Ishikawa (cell line): ENCODE data around the gene CCDC38.

Experiments
- CEBPB ChIP-seq: IDR thresholded peaks from 2 replicates; pipeline ENCODE4 v1.6.1; 2012
- CREB1 ChIP-seq: IDR thresholded peaks from 2 replicates; pipeline ENCODE4 v1.6.1; 2012; ENCODE audit warnings: low read depth
- EGR1 ChIP-seq: IDR thresholded peaks from 2 replicates; pipeline ENCODE4 v1.6.1; 2012
- EP300 ChIP-seq: IDR thresholded peaks from 2 replicates; pipeline ENCODE4 v1.6.1; 2012; ENCODE audit warnings: borderline replicate concordance
- FOXM1 ChIP-seq: IDR thresholded peaks from 2 replicates; pipeline ENCODE4 v1.6.1; 2012; ENCODE audit warnings: low read depth, borderline replicate concordance
- MAX ChIP-seq: IDR thresholded peaks from 2 replicates; pipeline ENCODE4 v1.6.1; 2012
- NFIC ChIP-seq: IDR thresholded peaks from 2 replicates; pipeline ENCODE4 v1.6.1; 2012
- RAD21 ChIP-seq: IDR thresholded peaks from 2 replicates; pipeline ENCODE4 v1.6.1; 2012; ENCODE audit warnings: low read depth
- REST ChIP-seq: IDR thresholded peaks from 2 replicates; pipeline ENCODE4 v1.6.1; 2012; ENCODE audit warnings: low read depth, mild to moderate bottlenecking
- TAF1 ChIP-seq: IDR thresholded peaks from 2 replicates; pipeline ENCODE4 v1.6.1; 2012; ENCODE audit warnings: low read depth, mild to moderate bottlenecking
- TCF12 ChIP-seq: IDR thresholded peaks from 2 replicates; pipeline ENCODE4 v1.6.1; 2012; ENCODE audit warnings: low read depth
- TEAD4 ChIP-seq: IDR thresholded peaks from 2 replicates; pipeline ENCODE4 v1.6.1; 2012
- USF1 ChIP-seq: IDR thresholded peaks from 2 replicates; pipeline ENCODE4 v1.6.1; 2012
- YY1 ChIP-seq: IDR thresholded peaks from 2 replicates; pipeline ENCODE4 v1.6.1; 2012; ENCODE audit warnings: low read depth
- ZBTB7A ChIP-seq: IDR thresholded peaks from 2 replicates; pipeline ENCODE4 v1.6.1; 2012; ENCODE audit warnings: low read depth

CCDC38 gene

GRCh38 chr12:95838125-95838524 is 104.3 kb downstream of the CCDC38 start:
- TF ChIP-seq NFIC (no peak), ZBTB7A (no peak), YY1 (no peak)

GRCh38 chr12:95837240-95838038 is 105.0 kb downstream of the CCDC38 start:
- no peak for TF ChIP-seq REST
- no peak for TF ChIP-seq ZBTB7A

GRCh38 chr12:95836630-95837239 is 105.7 kb downstream of the CCDC38 start:
- TF ChIP-seq TEAD4: no peak
- TF ChIP-seq CREB1: no peak
- no peak for TF ChIP-seq ZBTB7A
- TF ChIP-seq YY1: no peak
- TF ChIP-seq NFIC: no peak
- no peak for TF ChIP-seq EP300
- TF ChIP-seq RAD21: no peak
- no peak for TF ChIP-seq TAF1
- TF ChIP-seq REST: no peak
- no peak for TF ChIP-seq MAX
- no peak for TF ChIP-seq CEBPB
- TF ChIP-seq USF1: no peak
- TF ChIP-seq FOXM1: no peak
- TF ChIP-seq TCF12: no peak
- no peak for TF ChIP-seq EGR1

- 0 out of 2 replicates have a peak, but pooled peaks have one; percentile 27 for TF ChIP-seq TEAD4
- no peak for TF ChIP-seq EGR1
Measured at GRCh38 chr12:95836185-95836609, 106.2 kb downstream of the CCDC38 start.

GRCh38 chr12:95834572-95834971 is 107.8 kb downstream of the CCDC38 start:
- TF ChIP-seq FOXM1 (no peak), CEBPB (no peak), REST (no peak), CREB1 (no peak), TEAD4 (no peak), EP300 (no peak), RAD21 (no peak)
